Spleen (tissue), 11 donors: Measurements from ENCODE around the gene DMWD. TPM values are rescaled to one million over a fixed set of nuclear protein-coding genes. Genes with fewer than 3 reads are reported as not detected.
A peak's percentile ranks its signal among the peaks of the same experiment; 100 is the strongest.

Experiments used
- DNase-seq: peaks from one replicate; pipeline ENCODE4 v3.0.0-alpha.2; 2020
- H3K27ac ChIP-seq, 8 donors: fragments of 200-600 bp; sonication (generic) in 7 of 8; 1 replicate in 4 of 8; 2 replicates in 4 of 8; pipeline versions ENCODE4 v1.5.0 to v1.8.0; 2016 to 2021; ENCODE audit warnings: inconsistent platforms in 4 of 8, mild to moderate bottlenecking in 4 of 8, moderate library complexity in 1 of 8
- H3K27me3 ChIP-seq, 7 donors: fragments of 200-600 bp; sonication (generic) in 6 of 7; replicated peaks in 1 of 7; 1 replicate in 4 of 7; 2 replicates in 3 of 7; pipeline versions ENCODE4 v1.5.0 to v1.8.0; 2016 to 2021; ENCODE audit warnings: inconsistent platforms in 3 of 7, mild to moderate bottlenecking in 1 of 7
- H3K36me3 ChIP-seq, 6 donors: fragments of 200-600 bp; sonication (generic) in 5 of 6; 1 replicate in 4 of 6; 2 replicates in 2 of 6; pipeline versions ENCODE4 v1.5.0 to v1.8.0; 2016 to 2021; ENCODE audit warnings: inconsistent platforms in 2 of 6
- H3K4me1 ChIP-seq, 6 donors: fragments of 200-600 bp; sonication (generic) in 5 of 6; 1 replicate in 3 of 6; 2 replicates in 3 of 6; pipeline versions ENCODE4 v1.5.0 to v1.8.0; 2016 to 2021; ENCODE audit warnings: inconsistent platforms in 3 of 6
- H3K4me3 ChIP-seq, 8 donors: fragments of 200-600 bp; sonication (generic) in 7 of 8; 1 replicate in 4 of 8; 2 replicates in 4 of 8; pipeline versions ENCODE4 v1.5.0 to v1.8.0; 2016 to 2021; ENCODE audit warnings: inconsistent platforms in 4 of 8, mild to moderate bottlenecking in 4 of 8, moderate library complexity in 2 of 8
- H3K9me3 ChIP-seq, 8 donors: fragments of 200-600 bp; sonication (generic) in 7 of 8; 1 replicate in 4 of 8; 2 replicates in 4 of 8; pipeline versions ENCODE4 v1.5.0 to v1.8.0; 2016 to 2021; ENCODE audit warnings: inconsistent platforms in 4 of 8
- CTCF ChIP-seq, 11 experiments: fragments of 200-600 bp in 7 of 11; fragments of 450-650 bp in 4 of 11; sonication (generic) in 4 of 11; IDR thresholded peaks in 8 of 11; conservative IDR thresholded peaks in 3 of 11; 1 replicate in 7 of 11; 2 replicates in 4 of 11; pipeline versions ENCODE4 v1.4.0 to v1.8.0; 2016 to 2021; ENCODE audit warnings: antibody characterized with exemption in 11 of 11, inconsistent platforms in 4 of 11, mild to moderate bottlenecking in 1 of 11
- POLR2A ChIP-seq, 3 donors: fragments of 450-650 bp; IDR thresholded peaks; one replicate each; pipeline ENCODE4 v1.5.1; 2017; ENCODE audit warnings: antibody characterized with exemption in 3 of 3, mild to moderate bottlenecking in 1 of 3
- POLR2AphosphoS5 ChIP-seq, 3 donors: sonication (generic); formaldehyde crosslinking; IDR thresholded peaks; one replicate each; pipeline ENCODE4 v1.5.1; 2017; ENCODE audit warnings: antibody characterized with exemption in 3 of 3
- WGBS, 5 donors: extraction: QIAGEN DNeasy Blood & Tissue Kit in 3 of 5; methylation state at CpG; one replicate each; pipeline versions ENCODE4 v1.1.5 to v1.1.7; 2013 to 2018; 5-methylcytosine and 5-hydroxymethylcytosine counted together
- intact Hi-C: fragments of 100-400 bp; cut with DNase I; formaldehyde crosslinking; loops from one replicate; pipeline ENCODE4 v1.15.0; 2023; ENCODE audit warnings: low total_unique reads
- polyA plus RNA-seq, 3 donors: library from polyadenylated mRNA; stranded (reverse); fragments of 200-250 nt; gene quantifications; one replicate each; pipeline ENCODE4 v1.2.1, GENCODE V29; 2013
- total RNA-seq, 7 donors: library from RNA; depleted of rRNA in 3 of 7; stranded (reverse); fragments of >200 nt in 3 of 7; fragmentation: NEBNext Ultra II Directional in 4 of 7; extraction: Animal tissue kit (Norgen Biotek cat#: 25700) in 4 of 7; gene quantifications; one replicate each; pipeline versions ENCODE4 v1.1.0 to v1.2.1, GENCODE V29; 2016 to 2021
- donor health status: healthy with polysubstance abuse.
- donor health status: DM: no; HTN: no; CAD: no; lungs with moderate emphysema.
- donor health status: DM: no; HTN: no; CAD: no.
- donor health status: Bipolar disorder and iron deficiency.
- donor health status: healthy.
- donor health status: DM: no; HTN: no; CAD: no.
- donor health status: DM: yes; HTN: yes; CAD: no.

The DMWD gene
- total and polyA plus RNA-seq, 10 donors = 6.4 to 57.0 (median 42.6) TPM

GRCh38 chr19:45764945-45765701 lies 27.5 kb downstream of the DMWD start:
- Histone ChIP-seq H3K27ac (peak overlapping the region in 4 of 8 donors; percentile 31 to 89 (median 88)), H3K4me3 (no peak overlapping the region), H3K9me3 (no peaks in the 10 kb centered on the region), H3K36me3 (no peaks in the 10 kb centered on the region), H3K27me3 (peaks cover 0 to 75% (median 11%) of the 10 kb centered on the region in 7 donors), H3K4me1 (peaks cover 3 to 62% (median 35%) of the 10 kb centered on the region in 6 donors)
- intact Hi-C loops = no loop called here
- 52 to 70% (median 64%) methylated on average over 14 to 21 of the region's 21 CpGs for WGBS, 5 donors
- TF ChIP-seq POLR2A (IDR thresholded peaks at IDR 0.05) = no peak
- TF ChIP-seq POLR2AphosphoS5 (IDR thresholded peaks at IDR 0.05) = no peak
- TF ChIP-seq CTCF (IDR thresholded peaks at IDR 0.05 in 8 of 11, conservative IDR thresholded peaks at IDR 0.05 in 3 of 11) = no peak
- DNase-seq = no peak

GRCh38 chr19:45764475-45764874 lies 28.2 kb downstream of the DMWD start:
- Histone ChIP-seq H3K4me3 (no peak overlapping the region), H3K27ac (peak overlapping the region in 4 of 8 donors; percentile 31 to 89 (median 88))
- WGBS, 5 donors = 68 to 79% (median 75%) methylated on average over 6 of the region's 6 CpGs

GRCh38 chr19:45763691-45764294 lies 28.9 kb downstream of the DMWD start:
- intact Hi-C loops = no loop called here
- peaks cover 0 to 69% (median 11%) of the 10 kb centered on the region in 7 donors for H3K27me3 ChIP-seq
- no peaks in the 10 kb centered on the region for H3K9me3 ChIP-seq
- WGBS, 5 donors = 63 to 75% (median 66%) methylated on average over 8 to 27 of the region's 27 CpGs
- no peak overlapping the region for H3K4me3 ChIP-seq
- H3K36me3 ChIP-seq = no peaks in the 10 kb centered on the region
- DNase-seq = no peak
- peaks cover 0 to 49% (median 28%) of the 10 kb centered on the region in 6 donors for H3K4me1 ChIP-seq
- TF ChIP-seq CTCF (IDR thresholded peaks at IDR 0.05 in 8 of 11, conservative IDR thresholded peaks at IDR 0.05 in 3 of 11) (no peak), POLR2AphosphoS5 (IDR thresholded peaks at IDR 0.05) (peak in 2 of 3 donors; percentile 53 to 59)
- H3K27ac ChIP-seq = peak overlapping the region in 3 of 8 donors; percentile 11 to 89 (median 36)

More at GRCh38 chr19:45764475-45764874, 28.2 kb downstream of the DMWD start:
- peaks cover 0 to 55% (median 31%) of the 10 kb centered on the region in 6 donors for H3K4me1 ChIP-seq
- intact Hi-C loops = no loop called here
- DNase-seq = no peak
- no peaks in the 10 kb centered on the region for H3K9me3 ChIP-seq
- peaks cover 0 to 75% (median 11%) of the 10 kb centered on the region in 7 donors for H3K27me3 ChIP-seq
- no peak for TF ChIP-seq POLR2A (IDR thresholded peaks at IDR 0.05)
- TF ChIP-seq POLR2AphosphoS5 (IDR thresholded peaks at IDR 0.05) = no peak
- TF ChIP-seq CTCF (IDR thresholded peaks at IDR 0.05 in 8 of 11, conservative IDR thresholded peaks at IDR 0.05 in 3 of 11) = no peak
- H3K36me3 ChIP-seq = no peaks in the 10 kb centered on the region
